NCI-H187 treated with DMSO at 0.1 percent for 48 hours (cell line): ENCODE results near the gene PRKN.

Experiments used
- DNase-seq: peaks from one replicate; lab custom pipeline; 2025; lab: John Stamatoyannopoulos, UW

PRKN gene

DNA sequence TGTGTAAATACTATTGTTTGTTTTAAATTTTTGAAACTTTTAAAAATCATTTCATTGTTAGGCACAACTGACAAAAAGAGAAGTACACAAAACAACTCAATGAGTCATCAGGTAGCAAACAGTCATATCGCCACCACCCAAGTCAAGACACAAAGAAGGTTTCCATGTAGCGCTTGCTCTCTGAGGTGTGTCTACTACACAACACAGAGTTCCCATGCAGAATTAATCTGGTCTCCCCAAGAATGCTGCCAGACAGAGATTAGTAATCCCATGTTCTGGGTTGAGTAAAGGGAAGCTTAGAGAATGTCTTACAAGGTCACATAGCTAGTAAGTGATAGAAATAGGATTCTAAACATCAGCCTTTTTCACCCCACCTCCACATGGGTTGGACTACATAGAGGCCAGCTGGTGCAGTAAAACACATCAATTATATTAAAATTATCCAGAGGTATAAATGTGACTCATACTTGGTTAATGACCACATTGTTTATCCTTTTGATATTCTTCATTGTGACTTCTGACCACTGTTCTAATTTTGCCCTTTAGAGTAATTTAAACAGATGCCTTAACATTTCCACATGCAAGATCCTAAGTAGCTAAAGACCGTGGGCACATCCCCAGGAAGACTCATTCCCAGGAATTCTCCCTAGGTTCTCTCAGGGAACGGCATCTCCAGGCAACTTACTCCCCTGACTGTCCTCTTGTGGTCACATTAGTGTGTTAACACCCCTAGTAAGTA, 413.5 kb downstream of the PRKN start:
- DNase-seq: no peak

DNA sequence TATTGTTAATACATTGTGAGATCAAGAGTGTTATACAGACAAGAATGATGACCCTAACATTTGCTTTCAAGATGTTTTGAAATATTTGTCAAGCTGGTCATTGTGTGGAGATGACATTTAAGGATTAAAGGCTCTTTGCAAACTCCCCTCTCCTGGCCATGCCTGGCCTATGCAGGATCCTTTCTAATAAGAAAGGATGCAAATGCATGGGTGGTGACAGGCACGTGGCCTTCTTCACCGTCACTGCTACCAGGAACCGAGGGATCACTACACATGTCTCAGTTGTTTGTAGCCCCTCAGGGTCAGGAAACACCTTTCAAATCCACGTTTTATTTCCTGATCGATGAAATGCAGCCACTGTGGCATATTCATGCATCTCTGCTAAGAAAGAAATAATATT, 419.7 kb downstream of the PRKN start:
- DNase-seq: no peak

DNA sequence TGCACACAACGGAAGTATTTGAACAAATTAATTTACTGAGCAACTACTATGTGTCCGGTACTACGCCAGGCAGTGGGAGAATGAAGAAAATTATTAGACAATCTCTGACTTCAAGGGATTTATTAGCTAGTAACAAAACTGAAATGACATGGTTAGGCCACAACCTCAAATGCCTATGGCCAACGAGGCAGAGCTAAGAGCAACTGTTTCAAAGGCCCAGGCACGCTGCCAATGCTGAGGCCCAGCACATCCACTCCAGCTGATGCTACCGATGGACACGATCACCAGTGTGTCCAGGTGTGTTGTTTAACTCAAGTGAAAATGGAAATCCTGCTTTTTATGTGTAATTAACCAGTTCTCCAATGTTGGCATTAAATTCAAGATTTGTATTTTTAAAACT, 420.9 kb downstream of the PRKN start:
- DNase-seq: no peak

DNA sequence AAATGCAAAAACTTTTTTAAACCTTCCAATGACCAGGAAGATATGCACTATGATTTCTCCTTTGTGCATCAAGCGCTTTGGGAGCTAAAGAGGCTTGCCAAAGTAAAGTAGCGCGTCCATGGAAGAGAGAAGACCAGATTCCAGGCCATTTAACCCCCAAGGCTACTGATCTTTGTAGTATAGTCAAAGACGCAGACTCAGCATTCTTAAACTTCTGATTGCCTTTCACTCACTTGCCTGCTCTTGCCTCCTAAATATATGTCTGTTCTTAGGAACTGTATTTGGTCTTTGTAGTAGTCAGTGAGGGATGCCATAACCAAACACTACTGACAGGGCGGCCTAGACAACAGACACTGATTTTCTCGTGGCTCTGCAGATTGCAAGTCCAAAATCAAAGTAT, 426.4 kb downstream of the PRKN start:
- DNase-seq: no peak

DNA sequence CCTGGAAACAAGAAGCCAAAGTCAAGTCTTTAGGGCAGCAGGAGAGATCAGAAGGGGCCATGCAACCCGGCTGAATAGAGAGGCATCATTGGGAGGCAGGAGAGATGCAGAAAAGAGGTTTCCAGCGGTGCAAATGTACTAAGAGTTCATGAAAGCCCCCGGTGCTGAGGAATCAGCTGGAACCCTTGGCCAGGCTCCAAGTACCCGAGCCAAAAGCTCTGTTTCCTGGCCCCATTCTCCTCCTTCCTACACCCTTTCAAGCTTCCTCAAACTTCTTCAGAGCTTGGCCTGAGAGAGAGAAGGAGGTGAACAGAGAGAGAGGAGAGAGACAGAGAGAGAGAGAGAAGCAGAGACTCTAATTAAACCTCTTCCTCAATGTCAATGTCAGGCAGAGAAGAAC, 433.5 kb downstream of the PRKN start:
- no peak for DNase-seq

DNA sequence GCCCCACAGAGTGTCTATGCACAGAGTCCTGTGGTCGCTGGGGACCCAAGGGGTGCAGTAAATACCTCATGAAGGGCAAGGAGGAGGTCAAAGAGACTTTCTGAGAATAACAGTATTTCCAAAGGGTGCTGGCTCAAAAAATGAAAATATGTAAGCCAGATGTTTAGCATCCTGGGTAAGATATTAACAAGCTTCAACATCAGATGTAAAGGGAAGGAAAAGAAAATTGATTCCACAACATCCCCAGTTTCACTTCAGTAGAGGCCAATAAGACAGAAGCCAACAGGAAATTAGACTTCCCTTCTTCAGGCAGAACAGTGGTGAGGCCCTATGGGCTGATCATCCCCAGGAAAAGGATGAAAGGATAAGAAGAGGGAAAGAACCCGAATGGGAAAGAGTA, 434.7 kb downstream of the PRKN start:
- no peak for DNase-seq

DNA sequence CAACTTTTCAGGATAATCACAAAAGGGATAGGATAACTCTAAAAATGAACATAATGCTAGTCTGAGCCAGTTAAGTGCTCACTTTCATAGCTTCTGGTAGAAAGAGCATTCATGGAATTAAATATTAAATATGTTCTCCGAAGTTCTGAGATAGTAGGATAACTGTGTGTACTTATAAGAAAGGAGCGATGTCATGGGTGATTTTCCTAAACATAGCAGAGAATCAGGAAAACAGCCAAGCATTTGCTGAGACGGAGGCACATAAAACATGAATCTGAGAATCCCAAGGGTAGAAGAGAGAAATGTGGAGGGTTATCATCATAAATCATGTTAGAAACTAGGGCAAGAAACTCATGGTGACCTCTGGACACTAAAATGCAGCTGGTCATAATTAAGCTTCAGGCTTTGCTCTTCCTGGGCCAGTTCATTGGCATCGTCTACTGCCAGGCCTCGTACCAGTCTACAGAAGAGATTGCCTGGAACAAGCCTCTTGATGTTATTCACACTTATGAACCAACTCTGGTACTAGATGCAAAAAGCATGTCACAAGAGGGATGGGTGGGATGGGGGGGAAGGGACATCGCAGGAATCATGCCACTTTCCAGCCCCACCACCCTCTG, 436.6 kb downstream of the PRKN start:
- no peak for DNase-seq

DNA sequence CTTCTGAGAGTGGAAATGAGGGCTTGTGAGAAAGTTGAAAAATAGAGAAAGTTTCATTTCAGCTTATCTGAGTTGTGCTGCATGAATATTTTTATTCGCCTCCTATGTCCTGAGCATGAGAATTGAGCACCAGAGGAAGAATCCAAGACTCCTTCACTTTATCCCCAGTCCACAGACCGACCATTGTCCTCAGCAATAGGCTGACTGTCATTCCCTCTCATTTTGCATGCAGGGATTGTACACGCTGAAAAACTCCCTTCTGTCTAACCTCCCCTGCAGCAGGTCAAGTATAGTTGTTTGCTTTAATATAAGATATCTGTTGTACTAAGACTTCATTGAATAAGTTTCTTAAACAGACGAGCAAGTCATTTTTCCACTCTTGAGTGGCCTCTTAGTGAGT, 437.6 kb downstream of the PRKN start:
- DNase-seq: no peak

DNA sequence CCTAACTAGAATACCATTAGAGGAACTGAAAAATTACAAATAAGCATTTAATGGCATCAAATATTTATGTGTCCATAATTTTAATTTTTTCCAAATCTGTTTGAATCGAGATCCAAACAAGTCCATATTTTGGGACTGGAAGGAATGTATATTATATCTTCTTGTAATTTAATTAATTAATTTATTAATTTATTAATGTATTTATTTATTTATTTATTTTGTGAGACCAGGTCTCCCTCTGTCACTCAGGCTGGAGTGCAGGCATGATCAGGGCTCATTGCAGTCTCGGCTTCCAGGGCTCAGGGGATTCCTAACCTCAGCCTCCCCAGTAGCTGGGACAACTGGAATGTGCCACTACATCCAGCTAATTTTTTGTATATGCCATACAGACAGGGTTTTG, 453.6 kb downstream of the PRKN start:
- no peak for DNase-seq

DNA sequence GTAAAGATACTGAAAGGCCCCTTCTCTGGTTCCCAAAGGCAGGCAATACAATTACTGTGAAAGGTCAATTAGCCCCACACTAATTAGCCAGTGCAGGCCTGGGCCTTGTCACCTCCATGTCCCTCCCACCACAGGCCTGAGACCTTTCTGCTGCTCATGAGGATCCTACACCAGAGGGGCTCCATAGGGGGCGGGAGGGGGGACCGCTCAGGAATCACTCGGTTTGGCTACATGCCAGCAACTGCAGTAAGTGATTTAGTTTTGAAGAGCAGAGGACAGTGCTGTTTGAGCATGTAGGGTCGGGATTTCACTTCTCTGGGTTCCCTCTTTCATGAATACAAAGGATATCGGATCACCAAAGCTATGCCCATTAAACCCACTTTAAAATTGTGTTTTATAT, 455.6 kb downstream of the PRKN start:
- DNase-seq: no peak

DNA sequence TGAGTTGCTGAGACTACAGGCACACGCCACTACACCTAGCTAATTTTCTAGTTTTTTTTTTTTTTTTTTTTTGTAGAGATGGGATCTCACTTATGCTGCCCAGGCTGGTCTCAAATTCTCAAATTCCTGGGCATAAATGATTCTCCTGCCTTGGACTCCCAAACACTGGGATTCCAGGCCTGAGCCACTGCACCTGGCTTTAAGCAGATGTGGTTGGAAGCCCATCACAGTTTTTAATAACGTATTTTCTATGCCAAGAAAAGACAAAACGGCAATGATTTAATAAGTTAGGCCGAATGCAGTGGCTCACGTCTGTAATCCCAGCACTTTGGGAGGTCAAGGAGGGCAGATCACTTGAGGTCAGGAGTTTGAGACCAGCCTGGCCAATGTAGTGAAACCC, 456.6 kb downstream of the PRKN start:
- no peak for DNase-seq

DNA sequence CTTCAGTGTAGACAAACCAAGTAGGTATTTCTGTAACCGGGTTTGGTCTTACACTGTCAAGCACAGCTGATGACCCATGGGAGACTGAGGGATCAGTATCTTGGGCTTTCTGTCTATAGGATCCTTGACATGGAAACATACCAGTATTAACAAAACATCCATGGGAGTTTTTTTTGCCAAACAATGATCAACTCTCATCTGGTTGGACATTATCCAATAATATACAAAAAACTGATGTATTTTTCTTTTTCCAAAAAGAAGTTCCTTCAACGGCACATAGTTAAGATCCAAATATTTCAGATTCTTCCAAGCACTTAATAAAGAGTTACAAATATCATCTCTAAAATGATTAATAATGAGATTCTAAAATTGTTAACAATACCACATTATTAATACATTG, 459.9 kb downstream of the PRKN start:
- DNase-seq: no peak

DNA sequence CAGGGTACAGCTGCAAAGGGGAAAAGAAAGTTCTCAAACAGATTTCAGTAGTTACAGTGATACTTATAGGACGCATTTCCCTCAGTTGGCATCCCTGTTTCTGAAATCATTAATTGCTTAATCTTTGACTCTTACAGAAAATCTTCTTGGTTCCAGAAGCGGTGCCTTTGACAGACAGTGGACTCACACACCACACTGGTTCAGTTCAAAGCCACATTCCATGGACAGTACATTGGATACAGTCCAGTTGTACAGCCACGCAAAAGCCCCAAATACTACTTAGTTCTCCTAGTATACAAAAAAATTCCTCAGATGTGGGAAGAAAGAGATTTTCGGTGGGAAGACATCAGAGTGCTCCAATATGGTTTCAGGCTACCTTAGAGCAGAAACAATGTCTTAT, 460.4 kb downstream of the PRKN start:
- no peak for DNase-seq

DNA sequence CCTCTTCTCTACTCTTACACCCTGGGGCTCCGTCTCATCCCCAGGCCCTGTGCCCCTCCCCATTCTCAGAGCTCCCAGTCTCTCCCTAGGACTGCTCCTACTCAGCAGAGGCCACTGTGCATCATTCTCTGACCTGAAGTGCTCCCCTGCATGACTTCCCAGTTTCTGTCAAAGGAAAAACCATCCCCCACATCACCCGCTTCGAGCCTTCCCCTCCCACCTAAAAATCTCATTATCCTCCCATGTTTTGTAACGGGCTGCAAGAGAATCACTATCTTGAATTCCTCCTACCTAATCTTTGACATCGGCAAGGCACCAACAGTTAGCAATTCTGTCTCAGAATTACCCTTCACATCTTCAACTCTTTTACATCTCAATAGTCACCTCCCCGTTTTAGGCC, 463.0 kb downstream of the PRKN start:
- no peak for DNase-seq

DNA sequence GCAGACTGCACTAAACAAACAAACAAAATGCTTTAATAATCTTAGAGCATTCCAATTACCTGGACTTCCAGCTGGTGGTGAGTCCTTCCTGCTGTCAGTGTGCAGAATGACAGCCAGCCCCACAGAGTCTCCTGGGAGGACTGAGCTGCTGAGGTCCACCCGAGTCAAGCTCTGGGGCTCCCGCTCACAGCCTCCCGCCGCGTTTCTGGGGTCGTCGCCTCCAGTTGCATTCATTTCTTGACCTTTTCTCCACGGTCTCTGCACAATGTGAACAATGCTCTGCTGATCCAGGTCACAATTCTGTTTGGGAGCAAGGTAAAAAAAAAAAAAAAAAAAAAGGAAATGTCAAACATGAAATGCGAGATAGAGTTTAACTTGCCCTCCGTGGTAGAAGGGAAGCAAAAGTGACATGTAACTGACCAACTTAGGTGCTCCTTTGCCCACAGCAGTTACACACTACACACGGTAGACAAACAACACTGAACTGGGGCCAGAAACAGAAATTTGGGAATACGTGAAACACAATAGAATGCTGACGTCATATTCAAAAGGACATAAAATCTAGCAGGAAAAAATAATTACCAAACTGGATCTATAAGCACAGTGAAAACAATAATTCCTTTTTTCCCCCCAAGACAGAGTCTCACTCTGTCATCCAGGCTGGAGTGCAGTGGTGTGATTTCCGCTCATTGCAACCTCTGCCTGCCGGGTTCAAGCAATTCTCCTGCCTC, 464.9 kb downstream of the PRKN start:
- DNase-seq: no peak

DNA sequence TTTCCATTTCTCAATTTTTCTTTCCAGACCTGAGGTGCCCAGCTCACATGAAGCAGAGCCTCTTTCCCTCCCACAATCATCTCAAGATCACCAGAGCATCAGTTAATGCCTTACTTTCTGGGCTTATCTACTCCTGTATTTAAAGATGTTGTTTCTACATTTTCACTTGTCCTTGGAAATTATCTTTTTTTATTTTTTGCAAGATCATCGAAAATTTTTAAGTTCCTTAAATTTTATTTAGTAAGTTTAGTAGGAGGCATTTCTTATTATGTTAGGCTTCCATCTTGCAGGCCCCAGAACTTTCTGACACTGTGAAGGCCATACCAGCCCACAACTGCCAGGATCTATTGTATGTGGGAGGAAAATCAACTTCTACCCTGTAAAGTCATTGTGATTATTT, 466.0 kb downstream of the PRKN start:
- no peak for DNase-seq

DNA sequence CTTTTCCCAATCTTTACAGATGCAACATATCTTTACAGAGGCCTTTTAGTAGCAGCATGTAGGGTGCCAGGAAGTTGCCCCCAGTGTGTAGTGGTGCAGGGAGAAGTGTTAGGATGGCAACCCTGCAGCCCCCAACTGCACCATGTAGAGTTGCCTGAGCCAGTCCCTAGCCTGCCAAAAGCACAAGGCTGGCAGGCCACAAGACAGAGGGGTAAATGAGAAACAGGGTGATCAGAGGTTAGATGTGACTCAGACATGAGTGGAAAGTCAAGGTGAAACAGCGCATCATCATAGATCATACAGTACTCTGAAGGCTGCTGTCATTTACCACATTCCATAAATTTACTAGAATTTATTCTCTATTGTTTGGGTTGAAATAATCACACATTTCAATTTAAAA, 467.5 kb downstream of the PRKN start:
- no peak for DNase-seq

DNA sequence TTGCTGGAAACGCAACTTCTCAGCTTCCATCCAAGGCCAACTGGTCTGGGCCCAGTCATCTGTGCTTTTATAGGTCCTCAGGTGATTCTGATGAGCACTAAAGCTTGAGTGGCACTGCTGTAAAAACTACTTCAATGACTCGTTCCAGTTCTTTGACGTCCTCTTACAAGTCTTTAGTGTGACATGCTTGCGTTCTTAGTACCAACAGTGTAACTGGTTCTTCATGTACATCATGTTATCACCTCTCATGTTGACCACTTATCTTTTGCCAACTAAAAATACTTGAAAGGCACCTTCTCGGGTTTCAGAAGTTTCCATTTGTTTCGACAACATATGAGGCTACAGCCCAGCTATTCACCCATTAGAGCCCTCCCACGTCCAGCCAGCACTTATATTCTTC, 468.9 kb downstream of the PRKN start:
- DNase-seq: no peak

DNA sequence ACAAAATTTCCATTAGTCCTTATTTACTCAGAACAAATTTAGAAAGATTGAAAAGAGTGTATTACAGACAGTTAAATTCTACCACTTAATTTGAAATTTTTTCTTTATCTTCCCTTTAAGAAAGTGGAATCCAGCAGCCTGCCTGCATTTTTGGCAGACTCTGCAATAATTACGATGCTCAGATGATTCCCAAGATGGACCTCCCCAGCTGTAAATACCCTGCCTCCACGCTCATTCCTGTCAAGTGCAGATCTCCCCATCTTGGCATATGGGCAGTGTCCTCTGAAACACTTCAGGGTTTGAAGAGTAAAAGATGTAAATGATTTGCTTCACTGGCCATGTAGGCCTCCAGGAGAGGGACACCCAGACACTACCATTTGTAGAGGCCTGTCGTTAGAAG, 471.2 kb downstream of the PRKN start:
- no peak for DNase-seq

DNA sequence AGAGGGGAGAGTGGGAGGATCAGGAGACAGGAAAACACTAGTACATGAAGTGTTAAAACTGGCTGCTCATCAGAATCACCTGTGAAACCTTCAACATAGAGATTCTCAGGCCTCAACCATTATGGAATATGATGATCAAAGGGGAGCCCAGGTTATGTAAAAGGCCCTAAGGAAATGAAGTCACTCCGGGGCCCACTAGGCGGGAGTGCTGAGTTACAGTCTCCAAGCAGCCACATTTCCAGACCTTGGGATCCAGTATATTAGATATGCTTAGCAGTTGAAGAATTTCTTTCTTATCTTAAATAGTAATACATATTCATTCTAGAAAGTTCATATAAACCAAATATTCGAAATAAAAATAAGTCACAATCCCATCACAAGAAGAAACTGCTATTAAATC, 476.3 kb downstream of the PRKN start:
- no peak for DNase-seq

DNA sequence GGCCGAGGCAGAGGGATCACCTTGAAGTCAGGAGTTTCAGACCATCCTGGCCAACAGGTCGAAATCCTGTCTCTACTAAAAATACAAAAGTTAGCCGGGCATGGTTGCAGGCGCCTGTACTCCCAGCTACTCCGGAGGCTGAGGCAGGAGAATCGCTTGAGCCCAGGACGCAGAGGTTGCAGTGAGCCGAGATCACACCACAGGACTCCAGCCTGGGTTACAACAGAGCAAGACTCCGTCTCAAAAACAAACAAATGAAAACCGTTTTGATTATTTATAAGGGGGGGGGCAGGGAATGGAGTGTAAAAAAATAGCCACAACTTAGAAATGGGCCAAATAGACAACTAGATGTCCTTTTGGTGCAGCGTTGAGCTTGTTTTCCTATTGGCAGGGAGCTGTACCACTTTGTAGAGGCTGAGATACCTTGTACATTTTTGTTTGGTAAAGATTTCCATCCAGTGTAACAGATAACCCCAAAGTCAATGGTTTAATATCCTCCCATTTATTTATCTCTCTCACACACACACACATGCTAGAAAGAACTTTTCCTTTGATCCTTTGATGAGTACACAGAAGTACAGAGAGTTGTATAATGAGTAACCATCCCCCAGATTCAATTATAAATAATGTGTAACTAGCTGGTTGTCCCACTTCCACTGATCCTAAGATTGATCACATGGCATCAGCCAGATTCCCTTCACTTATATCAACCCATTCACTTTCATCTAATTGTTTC, 477.5 kb downstream of the PRKN start:
- DNase-seq: no peak

DNA sequence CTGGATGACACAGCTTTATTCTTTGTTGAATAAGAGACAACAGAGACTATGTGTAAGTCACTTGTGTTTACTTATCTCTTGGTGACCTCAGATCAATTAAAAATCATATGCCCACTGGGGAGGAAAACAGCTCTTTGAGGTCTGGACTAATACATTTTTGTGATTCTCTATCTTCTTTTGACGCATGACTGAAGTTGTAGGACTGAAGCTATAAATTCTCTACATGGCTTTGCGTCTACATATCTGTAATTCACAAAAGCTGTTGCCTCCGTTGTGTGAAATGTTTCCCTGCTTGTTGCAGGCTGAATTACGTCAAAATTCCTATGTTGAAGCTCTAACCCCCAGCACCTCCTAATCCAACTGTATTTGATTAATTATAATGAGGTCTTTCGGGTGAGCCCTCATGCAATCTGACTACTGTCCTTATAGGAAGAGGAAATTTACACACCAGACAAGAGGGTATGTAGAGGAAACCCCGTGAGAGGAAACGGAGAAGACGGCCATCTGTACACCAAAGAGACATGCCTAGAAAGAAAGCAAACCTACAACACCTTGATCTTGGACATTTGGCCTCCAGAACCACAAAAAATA, 481.6 kb downstream of the PRKN start:
- no peak for DNase-seq
